Upper lobe of left lung (tissue), 4 donors: Measurements from ENCODE around the gene PLCB1.

ENCODE experiments used
- CTCF ChIP-seq, 6 experiments: fragments of 450-650 bp in 4 of 6; fragments of 200-600 bp in 2 of 6; sonication (generic) in 2 of 6; IDR thresholded peaks; one replicate each; pipeline ENCODE4 v1.5.1; 2016 to 2019; ENCODE audit warnings: antibody characterized with exemption in 6 of 6
- EP300 ChIP-seq, 4 donors: sonication (generic); formaldehyde crosslinking; IDR thresholded peaks; one replicate each; pipeline ENCODE4 v1.5.1; 2017; ENCODE audit warnings: antibody characterized with exemption in 4 of 4, control low read depth in 2 of 4
- POLR2A ChIP-seq, 4 donors: fragments of 450-650 bp; IDR thresholded peaks; one replicate each; pipeline ENCODE4 v1.5.1; 2016 to 2017; ENCODE audit warnings: antibody characterized with exemption in 4 of 4, mild to moderate bottlenecking in 2 of 4
- POLR2AphosphoS5 ChIP-seq, 2 donors: sonication (generic); formaldehyde crosslinking; IDR thresholded peaks; one replicate each; pipeline ENCODE4 v1.5.1; 2017; ENCODE audit warnings: antibody characterized with exemption in 2 of 2

GRCh38 chr20:8912731-8913130 lies 780.7 kb downstream of the PLCB1 start:
- TF ChIP-seq CTCF (IDR thresholded peaks at IDR 0.05) (no peak), POLR2A (IDR thresholded peaks at IDR 0.05) (no peak), EP300 (IDR thresholded peaks at IDR 0.05) (no peak), POLR2AphosphoS5 (IDR thresholded peaks at IDR 0.05) (no peak)
